ENCODE data around the gene WDR7.

GRCh38 chr18:56661360-56662062 is 10.4 kb downstream of the WDR7 start:
- TF ChIP-seq, protein P1, sequence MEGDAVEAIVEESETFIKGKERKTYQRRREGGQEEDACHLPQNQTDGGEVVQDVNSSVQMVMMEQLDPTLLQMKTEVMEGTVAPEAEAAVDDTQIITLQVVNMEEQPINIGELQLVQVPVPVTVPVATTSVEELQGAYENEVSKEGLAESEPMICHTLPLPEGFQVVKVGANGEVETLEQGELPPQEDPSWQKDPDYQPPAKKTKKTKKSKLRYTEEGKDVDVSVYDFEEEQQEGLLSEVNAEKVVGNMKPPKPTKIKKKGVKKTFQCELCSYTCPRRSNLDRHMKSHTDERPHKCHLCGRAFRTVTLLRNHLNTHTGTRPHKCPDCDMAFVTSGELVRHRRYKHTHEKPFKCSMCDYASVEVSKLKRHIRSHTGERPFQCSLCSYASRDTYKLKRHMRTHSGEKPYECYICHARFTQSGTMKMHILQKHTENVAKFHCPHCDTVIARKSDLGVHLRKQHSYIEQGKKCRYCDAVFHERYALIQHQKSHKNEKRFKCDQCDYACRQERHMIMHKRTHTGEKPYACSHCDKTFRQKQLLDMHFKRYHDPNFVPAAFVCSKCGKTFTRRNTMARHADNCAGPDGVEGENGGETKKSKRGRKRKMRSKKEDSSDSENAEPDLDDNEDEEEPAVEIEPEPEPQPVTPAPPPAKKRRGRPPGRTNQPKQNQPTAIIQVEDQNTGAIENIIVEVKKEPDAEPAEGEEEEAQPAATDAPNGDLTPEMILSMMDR (IDR thresholded peaks at IDR 0.05): no peak
- no peak for TF ChIP-seq ZFX (IDR thresholded peaks at IDR 0.05; ENCODE audit: borderline replicate concordance)
